IPS DF 19.7 (cell line): ENCODE data around the gene CPT1C.

Source experiments
- DNase-seq: peaks from one replicate; pipeline ENCODE4 v3.0.0-alpha.2; 2013; ENCODE audit warnings: low read depth, low spot score

The CPT1C gene

GRCh38 chr19:49690656-49691242 lies at the start of gene CPT1C:
CPT1C (plus strand) TSS chr19:49691116; CDS start chr19:49692253, 1,137 bp downstream.
- peak; percentile 75 for DNase-seq

- DNase-seq: peak; percentile 94
Measured at GRCh38 chr19:49641688-49642491, 49.0 kb upstream of the CPT1C start, which contains the start of gene SCAF1. SCAF1 (plus strand) TSS chr19:49642209; CDS start chr19:49645027, 2,818 bp downstream.

GRCh38 chr19:49642492-49643035 lies 48.4 kb upstream of the CPT1C start:
- DNase-seq: no peak

- no peak for DNase-seq
Measured at GRCh38 chr19:49643466-49643865, 47.5 kb upstream of the CPT1C start.

- DNase-seq: no peak
Measured at GRCh38 chr19:49645592-49645991, 45.3 kb upstream of the CPT1C start.

- DNase-seq: no peak
Measured at GRCh38 chr19:49645995-49646394, 44.9 kb upstream of the CPT1C start.

- DNase-seq: no peak
Measured at GRCh38 chr19:49646586-49646985, 44.3 kb upstream of the CPT1C start.

- no peak for DNase-seq
Measured at GRCh38 chr19:49651029-49651819, 39.7 kb upstream of the CPT1C start.

GRCh38 chr19:49651820-49652550 lies 38.9 kb upstream of the CPT1C start:
- DNase-seq: no peak

GRCh38 chr19:49652551-49653465 lies 38.1 kb upstream of the CPT1C start:
- no peak for DNase-seq

GRCh38 chr19:49653466-49653806 lies 37.5 kb upstream of the CPT1C start:
- DNase-seq: no peak

GRCh38 chr19:49654581-49654980 lies 36.3 kb upstream of the CPT1C start:
- DNase-seq: no peak

GRCh38 chr19:49655570-49656455 lies 35.1 kb upstream of the CPT1C start:
- DNase-seq: no peak

- DNase-seq: no peak
Measured at GRCh38 chr19:49656456-49657109, 34.3 kb upstream of the CPT1C start.

- DNase-seq: no peak
Measured at GRCh38 chr19:49657493-49658138, 33.3 kb upstream of the CPT1C start.

GRCh38 chr19:49658139-49658517 lies 32.8 kb upstream of the CPT1C start:
- no peak for DNase-seq

- no peak for DNase-seq
Measured at GRCh38 chr19:49658566-49659442, 32.1 kb upstream of the CPT1C start.
